Progenitor cell of endocrine pancreas (in vitro differentiated cells): ENCODE measurements around the gene GPR173. TPM values are rescaled to one million over a fixed set of nuclear protein-coding genes. Genes with fewer than 3 reads are reported as not detected.

Experiments used
- DNase-seq: peaks from one replicate; pipeline ENCODE4 v3.0.0; 2021; ENCODE audit warnings: low spot score; ENCODE audit not compliant: unreplicated experiment
- H3K27ac Mint-ChIP-seq: 2 replicates; pipeline ENCODE4 v1.8.0; 2021; ENCODE audit warnings: mild to moderate bottlenecking, moderate library complexity, mixed read lengths
- H3K27me3 Mint-ChIP-seq: 2 replicates; pipeline ENCODE4 v1.8.0; 2021; ENCODE audit warnings: mixed read lengths
- H3K36me3 Mint-ChIP-seq: 2 replicates; pipeline ENCODE4 v1.8.0; 2022; ENCODE audit warnings: mixed read lengths; ENCODE audit not compliant: insufficient read depth
- H3K4me1 Mint-ChIP-seq: 2 replicates; pipeline ENCODE4 v1.8.0; 2021; ENCODE audit warnings: low read depth, mixed read lengths
- H3K4me3 Mint-ChIP-seq: 2 replicates; pipeline ENCODE4 v1.8.0; 2021; ENCODE audit warnings: low read depth, mild to moderate bottlenecking, moderate library complexity, mixed read lengths
- H3K9me3 Mint-ChIP-seq: 2 replicates; pipeline ENCODE4 v1.8.0; 2021; ENCODE audit warnings: low read depth, mixed read lengths
- total RNA-seq: library from RNA; stranded (reverse); gene quantifications from 2 replicates; pipeline ENCODE4 v1.2.1, GENCODE V29; 2021
- TF ChIP-seq, protein P1 (sequence below): fragments of 200-600 bp; sonication (generic); IDR thresholded peaks from one replicate; pipeline ENCODE4 v1.5.0; 2021; ENCODE audit warnings: antibody characterized with exemption, mild to moderate bottlenecking; ENCODE audit not compliant: unreplicated experiment

The GPR173 gene
- total RNA-seq, 1 donor from 2014 or later: 19.4 TPM

DNA sequence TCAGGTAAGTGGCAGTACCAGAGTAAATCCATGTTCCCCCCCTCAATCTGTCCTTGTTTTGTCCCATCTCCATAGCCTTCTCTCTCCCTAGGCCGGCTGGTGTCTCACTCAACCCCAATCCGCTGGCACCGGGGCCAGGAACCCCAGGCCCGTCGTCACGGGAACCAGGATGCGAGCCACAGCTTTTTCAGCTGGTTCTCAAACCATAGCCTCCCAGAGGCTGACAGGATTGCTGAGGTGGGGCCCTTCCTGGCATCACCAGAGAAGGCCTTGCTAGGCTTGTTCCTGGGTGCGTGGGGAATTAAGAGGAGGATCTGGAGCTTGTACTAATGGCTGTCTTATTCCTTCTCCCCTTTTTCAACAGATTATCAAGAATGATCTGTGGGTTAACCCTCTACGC lies 36.3 kb downstream of the GPR173 start:
- TF ChIP-seq, protein P1, sequence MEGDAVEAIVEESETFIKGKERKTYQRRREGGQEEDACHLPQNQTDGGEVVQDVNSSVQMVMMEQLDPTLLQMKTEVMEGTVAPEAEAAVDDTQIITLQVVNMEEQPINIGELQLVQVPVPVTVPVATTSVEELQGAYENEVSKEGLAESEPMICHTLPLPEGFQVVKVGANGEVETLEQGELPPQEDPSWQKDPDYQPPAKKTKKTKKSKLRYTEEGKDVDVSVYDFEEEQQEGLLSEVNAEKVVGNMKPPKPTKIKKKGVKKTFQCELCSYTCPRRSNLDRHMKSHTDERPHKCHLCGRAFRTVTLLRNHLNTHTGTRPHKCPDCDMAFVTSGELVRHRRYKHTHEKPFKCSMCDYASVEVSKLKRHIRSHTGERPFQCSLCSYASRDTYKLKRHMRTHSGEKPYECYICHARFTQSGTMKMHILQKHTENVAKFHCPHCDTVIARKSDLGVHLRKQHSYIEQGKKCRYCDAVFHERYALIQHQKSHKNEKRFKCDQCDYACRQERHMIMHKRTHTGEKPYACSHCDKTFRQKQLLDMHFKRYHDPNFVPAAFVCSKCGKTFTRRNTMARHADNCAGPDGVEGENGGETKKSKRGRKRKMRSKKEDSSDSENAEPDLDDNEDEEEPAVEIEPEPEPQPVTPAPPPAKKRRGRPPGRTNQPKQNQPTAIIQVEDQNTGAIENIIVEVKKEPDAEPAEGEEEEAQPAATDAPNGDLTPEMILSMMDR: no peak
- peak overlapping the region; percentile 45 for H3K4me3 Mint-ChIP-seq
- peaks cover 25% of the 10 kb centered on the region for H3K4me1 Mint-ChIP-seq
- no peaks in the 10 kb centered on the region for H3K27me3 Mint-ChIP-seq
- DNase-seq: no peak
- no peak overlapping the region for H3K27ac Mint-ChIP-seq
- H3K9me3 Mint-ChIP-seq: peaks cover 12% of the 10 kb centered on the region
- peaks cover 15% of the 10 kb centered on the region for H3K36me3 Mint-ChIP-seq

DNA sequence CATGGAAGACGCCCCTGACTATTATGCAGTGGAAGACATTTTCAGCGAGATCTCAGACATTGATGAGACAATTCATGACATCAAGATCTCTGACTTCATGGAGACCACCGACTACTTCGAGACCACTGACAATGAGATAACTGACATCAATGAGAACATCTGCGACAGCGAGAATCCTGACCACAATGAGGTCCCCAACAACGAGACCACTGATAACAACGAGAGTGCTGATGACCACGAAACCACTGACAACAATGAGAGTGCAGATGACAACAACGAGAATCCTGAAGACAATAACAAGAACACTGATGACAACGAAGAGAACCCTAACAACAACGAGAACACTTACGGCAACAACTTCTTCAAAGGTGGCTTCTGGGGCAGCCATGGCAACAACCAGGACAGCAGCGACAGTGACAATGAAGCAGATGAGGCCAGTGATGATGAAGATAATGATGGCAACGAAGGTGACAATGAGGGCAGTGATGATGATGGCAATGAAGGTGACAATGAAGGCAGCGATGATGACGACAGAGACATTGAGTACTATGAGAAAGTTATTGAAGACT lies 37.2 kb downstream of the GPR173 start:
- no peak for DNase-seq
- Mint-ChIP-seq H3K27ac (no peak overlapping the region), H3K4me1 (peaks cover 23% of the 10 kb centered on the region), H3K4me3 (no peak overlapping the region), H3K27me3 (no peaks in the 10 kb centered on the region), H3K36me3 (peaks cover 15% of the 10 kb centered on the region), H3K9me3 (peaks cover 12% of the 10 kb centered on the region)
- TF ChIP-seq, protein P1: no peak

DNA sequence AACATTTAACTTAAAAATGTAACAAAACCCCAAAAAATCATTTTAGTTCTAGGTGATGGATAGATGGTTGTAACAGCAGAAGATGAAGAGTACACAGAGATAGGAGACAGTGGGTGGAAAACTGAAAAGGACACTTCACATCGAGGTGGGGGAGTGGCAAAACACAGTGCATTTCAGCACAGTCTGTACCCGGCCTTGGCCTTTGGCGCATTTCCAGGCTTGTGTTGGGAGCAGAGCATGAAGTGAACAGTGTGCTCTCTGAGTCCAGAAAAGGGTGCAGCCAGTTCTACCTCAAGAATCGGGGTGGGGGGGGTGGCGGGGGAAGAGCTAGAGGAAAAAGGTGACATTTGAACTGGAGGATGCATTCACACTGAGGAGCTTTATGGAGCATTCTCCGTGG lies 37.9 kb downstream of the GPR173 start:
- TF ChIP-seq, protein P1: no peak
- Mint-ChIP-seq H3K27me3 (no peaks in the 10 kb centered on the region), H3K36me3 (peaks cover 15% of the 10 kb centered on the region), H3K9me3 (peaks cover 12% of the 10 kb centered on the region), H3K4me3 (no peak overlapping the region), H3K4me1 (peaks cover 20% of the 10 kb centered on the region), H3K27ac (no peak overlapping the region)
- no peak for DNase-seq

DNA sequence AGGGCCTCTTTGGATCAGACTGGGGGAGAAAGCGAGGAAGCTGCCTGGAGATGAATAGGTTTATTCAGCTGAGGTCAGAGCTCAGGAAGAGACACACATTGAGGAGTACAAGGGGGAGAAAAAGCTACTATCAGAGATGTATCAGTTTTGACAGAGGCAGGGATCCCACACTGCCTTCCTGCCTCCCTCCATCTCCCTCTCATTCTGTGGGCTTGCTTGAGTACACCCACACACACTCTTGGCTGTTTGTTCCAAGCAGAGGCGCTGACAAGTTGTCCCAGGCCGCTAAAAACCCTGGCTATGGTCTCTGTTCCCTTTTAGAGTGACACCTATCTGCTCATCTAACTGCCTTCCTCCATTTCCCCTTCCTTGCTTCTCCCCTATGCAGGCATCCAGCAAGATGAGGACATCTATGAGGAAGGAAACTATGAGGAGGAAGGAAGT lies 38.8 kb downstream of the GPR173 start:
- Mint-ChIP-seq H3K4me3 (no peak overlapping the region), H3K27ac (peak overlapping the region; percentile 31), H3K9me3 (peaks cover 12% of the 10 kb centered on the region), H3K27me3 (no peaks in the 10 kb centered on the region), H3K36me3 (peaks cover 15% of the 10 kb centered on the region), H3K4me1 (peaks cover 20% of the 10 kb centered on the region)
- DNase-seq: no peak
- TF ChIP-seq, protein P1: no peak

DNA sequence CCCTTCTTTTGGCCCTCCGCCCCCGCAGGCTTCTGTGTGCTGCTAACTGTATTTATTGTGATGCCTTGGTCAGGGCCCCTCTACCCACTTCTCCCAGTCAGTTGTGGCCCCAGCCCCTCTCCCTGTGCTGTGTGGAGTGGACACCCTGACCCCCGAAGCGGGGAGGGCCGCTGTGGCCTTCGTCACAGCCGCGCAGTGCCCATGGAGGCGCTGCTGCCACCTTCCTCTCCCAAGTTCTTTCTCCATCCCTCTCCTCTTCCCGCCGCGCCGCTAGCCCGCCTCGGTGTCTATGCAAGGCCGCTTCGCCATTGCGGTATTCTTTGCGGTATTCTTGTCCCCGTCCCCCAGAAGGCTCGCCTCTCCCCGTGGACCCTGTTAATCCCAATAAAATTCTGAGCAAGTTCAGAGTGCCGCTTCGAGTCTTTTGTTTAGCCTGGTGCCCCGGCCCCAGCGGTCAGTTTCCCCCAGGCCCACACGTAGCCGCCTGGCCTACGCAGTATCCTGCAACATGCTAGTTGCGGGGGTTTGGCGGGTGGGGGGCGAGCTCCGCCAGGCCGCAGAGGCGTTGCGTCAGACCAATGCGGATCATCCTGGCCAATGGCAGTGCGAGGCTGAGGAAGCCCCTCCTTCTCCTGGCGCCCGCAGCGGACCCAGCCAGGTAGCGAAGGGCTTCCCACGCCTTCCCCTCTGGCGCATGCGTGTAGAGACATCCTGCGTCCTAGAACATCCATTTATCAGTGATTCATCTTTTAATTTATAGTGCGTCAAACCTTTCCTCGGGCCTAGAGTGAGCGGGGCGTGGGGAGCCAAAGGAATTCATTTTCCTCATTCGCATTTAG lies 39.8 kb downstream of the GPR173 start:
- TF ChIP-seq, protein P1: no peak
- Mint-ChIP-seq H3K9me3 (peaks cover 12% of the 10 kb centered on the region), H3K4me3 (peak overlapping the region; percentile 93), H3K36me3 (peaks cover 15% of the 10 kb centered on the region), H3K4me1 (peaks cover 15% of the 10 kb centered on the region), H3K27me3 (no peaks in the 10 kb centered on the region), H3K27ac (peak overlapping the region; percentile 96)
- DNase-seq: peak; percentile 50
